ENCODE measurements around the gene CYP24A1. TPM values are rescaled to one million over a fixed set of nuclear protein-coding genes. Genes with fewer than 3 reads are reported as not detected.

CYP24A1 gene
- polyA plus RNA-seq, 3 donors, result not detected

DNA sequence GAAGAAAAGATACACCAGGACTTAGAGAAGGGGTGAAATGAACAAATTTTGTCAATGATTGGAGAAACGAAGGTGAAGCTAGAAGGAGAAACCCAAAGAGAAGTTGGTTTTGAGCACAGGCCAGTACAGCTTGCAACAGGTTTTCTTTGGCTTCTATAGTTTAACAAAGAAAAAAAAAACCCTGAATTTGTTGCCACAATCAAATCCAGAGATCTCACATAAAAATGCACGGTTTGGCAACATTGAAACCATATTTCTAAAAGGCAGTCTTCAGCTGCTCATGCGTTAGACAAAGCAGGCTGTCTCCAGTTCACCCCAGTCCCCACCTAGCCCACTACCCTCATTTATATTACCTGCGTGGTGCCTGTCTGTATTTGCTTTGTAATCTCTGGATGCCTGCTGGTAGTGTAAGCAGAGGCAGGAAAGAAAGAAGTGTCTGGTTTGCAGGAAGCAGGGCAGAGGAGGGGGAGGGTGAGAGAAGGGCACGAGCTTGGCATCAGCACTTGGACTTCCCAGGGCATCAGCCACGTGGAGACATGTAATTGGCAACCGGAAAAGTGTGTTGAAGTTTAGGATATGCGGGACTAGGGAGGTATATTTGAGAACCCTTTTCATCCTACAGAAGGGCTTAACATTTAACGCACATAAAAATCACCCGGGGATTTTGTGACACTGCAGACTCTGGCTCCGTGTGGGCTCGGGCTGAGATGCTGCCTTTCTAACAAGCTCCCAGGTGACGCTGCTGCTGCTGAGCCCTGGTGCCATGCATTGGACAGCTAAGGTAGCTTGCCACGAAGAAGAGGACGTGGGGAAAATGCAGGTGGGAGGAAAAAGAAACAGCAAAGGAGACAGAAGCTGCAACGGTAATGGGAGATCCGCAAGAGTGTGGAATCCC lies 48.5 kb upstream of the CYP24A1 start:
- Histone ChIP-seq H3K9ac (ENCODE audit: insufficient read depth, low read length, poor library complexity, severe bottlenecking) (no peak overlapping the region), H3K27me3 (ENCODE audit: control insufficient read depth in 2 of 2, insufficient read depth in 2 of 2, low read length in 2 of 2) (no peaks in the 10 kb centered on the region), H2AFZ (ENCODE audit: insufficient read depth, low read depth, low read length, poor library complexity, severe bottlenecking) (no peak overlapping the region), H3K27ac (ENCODE audit: low read depth in 1 of 2, low read length in 2 of 2) (no peak overlapping the region), H3K9me3 (replicated peaks in 1 of 2; ENCODE audit: control insufficient read depth in 1 of 2, insufficient read depth in 1 of 2, low read length in 2 of 2) (no peaks in the 10 kb centered on the region), H4K20me1 (ENCODE audit: insufficient read depth, low read length) (no peaks in the 10 kb centered on the region), H3K36me3 (replicated peaks in 1 of 2; ENCODE audit: control insufficient read depth in 1 of 2, insufficient read depth in 2 of 2, low read length in 2 of 2) (peaks cover 7 to 14% of the 10 kb centered on the region in 2 donors), H3K4me3 (replicated peaks in 1 of 3; ENCODE audit: low read depth in 2 of 3, low read length in 3 of 3) (no peak overlapping the region), H3K4me1 (ENCODE audit: control insufficient read depth in 1 of 2, insufficient read depth in 2 of 2, low read length in 2 of 2) (peaks cover 11% of the 10 kb centered on the region in 2 donors), H3K4me2 (replicated peaks; ENCODE audit: extremely low read depth, low read length, poor library complexity, severe bottlenecking) (no peak overlapping the region), H3K79me2 (ENCODE audit: insufficient read depth, low read length) (no peaks in the 10 kb centered on the region)
- Mint-ChIP-seq H3K27me3 (ENCODE audit: low read depth in 3 of 3) (peaks cover 0 to 3% (median 2%) of the 10 kb centered on the region in 3 donors), H3K9me3 (peaks cover 0 to 5% (median under 1%) of the 10 kb centered on the region in 7 donors), H3K36me3 (peaks cover 10 to 19% of the 10 kb centered on the region in 2 donors), H3K4me1 (peaks cover 17% of the 10 kb centered on the region), H3K27ac (peak overlapping the region in 1 of 7 donors; percentile 52), H3K4me3 (no peak overlapping the region)
- DNase-seq, result no peak
- TF ChIP-seq, protein P1, sequence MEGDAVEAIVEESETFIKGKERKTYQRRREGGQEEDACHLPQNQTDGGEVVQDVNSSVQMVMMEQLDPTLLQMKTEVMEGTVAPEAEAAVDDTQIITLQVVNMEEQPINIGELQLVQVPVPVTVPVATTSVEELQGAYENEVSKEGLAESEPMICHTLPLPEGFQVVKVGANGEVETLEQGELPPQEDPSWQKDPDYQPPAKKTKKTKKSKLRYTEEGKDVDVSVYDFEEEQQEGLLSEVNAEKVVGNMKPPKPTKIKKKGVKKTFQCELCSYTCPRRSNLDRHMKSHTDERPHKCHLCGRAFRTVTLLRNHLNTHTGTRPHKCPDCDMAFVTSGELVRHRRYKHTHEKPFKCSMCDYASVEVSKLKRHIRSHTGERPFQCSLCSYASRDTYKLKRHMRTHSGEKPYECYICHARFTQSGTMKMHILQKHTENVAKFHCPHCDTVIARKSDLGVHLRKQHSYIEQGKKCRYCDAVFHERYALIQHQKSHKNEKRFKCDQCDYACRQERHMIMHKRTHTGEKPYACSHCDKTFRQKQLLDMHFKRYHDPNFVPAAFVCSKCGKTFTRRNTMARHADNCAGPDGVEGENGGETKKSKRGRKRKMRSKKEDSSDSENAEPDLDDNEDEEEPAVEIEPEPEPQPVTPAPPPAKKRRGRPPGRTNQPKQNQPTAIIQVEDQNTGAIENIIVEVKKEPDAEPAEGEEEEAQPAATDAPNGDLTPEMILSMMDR (IDR thresholded peaks at IDR 0.05), result no peak
- intact Hi-C loops (cut with micrococcal nuclease), result loop anchor here in 1 of 2 donors (10.0 kb wide), 1 partner anchor 423 kb away; no protein-coding TSS in a partner anchor
- WGBS (ENCODE audit: insufficient coverage), result 74% methylated on average over 9 of the region's 17 CpGs

DNA sequence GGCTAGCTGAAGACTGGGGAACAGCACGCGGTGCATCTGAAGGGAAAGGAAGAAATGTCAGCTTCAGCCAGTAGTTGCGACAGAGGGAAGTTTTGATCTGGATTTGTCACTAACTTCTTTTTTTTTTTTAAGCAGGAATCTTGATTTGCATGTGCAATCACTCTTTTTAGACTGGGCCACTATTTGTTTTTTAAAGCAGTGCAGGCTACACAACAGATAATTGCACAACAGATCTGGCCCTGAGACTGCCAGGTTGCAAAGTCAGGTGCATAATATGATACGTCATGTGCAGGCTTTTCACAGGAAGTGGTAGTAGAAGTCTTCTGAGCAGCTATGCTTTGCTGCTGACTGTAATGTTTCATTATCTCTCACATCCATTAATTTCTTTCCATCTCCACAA lies 47.6 kb upstream of the CYP24A1 start:
- no peaks in the 10 kb centered on the region for H3K27me3 ChIP-seq (ENCODE audit: control insufficient read depth in 2 of 2, insufficient read depth in 2 of 2, low read length in 2 of 2)
- H3K4me1 Mint-ChIP-seq, result peaks cover 17% of the 10 kb centered on the region
- TF ChIP-seq, protein P1 (IDR thresholded peaks at IDR 0.05), result no peak
- H3K4me3 Mint-ChIP-seq, result no peak overlapping the region
- H3K27ac Mint-ChIP-seq, result peak overlapping the region in 2 of 7 donors; percentile 52
- no peak overlapping the region for H3K4me3 ChIP-seq (replicated peaks in 1 of 3; ENCODE audit: low read depth in 2 of 3, low read length in 3 of 3)
- peaks cover 0 to 3% (median 2%) of the 10 kb centered on the region in 3 donors for H3K27me3 Mint-ChIP-seq (ENCODE audit: low read depth in 3 of 3)
- H3K36me3 ChIP-seq (replicated peaks in 1 of 2; ENCODE audit: control insufficient read depth in 1 of 2, insufficient read depth in 2 of 2, low read length in 2 of 2), result peaks cover 14 to 20% of the 10 kb centered on the region in 2 donors
- no peak overlapping the region for H3K9ac ChIP-seq (ENCODE audit: insufficient read depth, low read length, poor library complexity, severe bottlenecking)
- WGBS (ENCODE audit: insufficient coverage), result 0% methylated on average over 3 of the region's 4 CpGs
- H3K4me1 ChIP-seq (ENCODE audit: control insufficient read depth in 1 of 2, insufficient read depth in 2 of 2, low read length in 2 of 2), result peaks cover 11% of the 10 kb centered on the region in 2 donors
- peak in 2 of 3 donors; percentile 8 to 32 for DNase-seq
- no peak overlapping the region for H3K4me2 ChIP-seq (replicated peaks; ENCODE audit: extremely low read depth, low read length, poor library complexity, severe bottlenecking)
- peaks cover 16 to 27% of the 10 kb centered on the region in 2 donors for H3K36me3 Mint-ChIP-seq
- H3K9me3 ChIP-seq (replicated peaks in 1 of 2; ENCODE audit: control insufficient read depth in 1 of 2, insufficient read depth in 1 of 2, low read length in 2 of 2), result no peaks in the 10 kb centered on the region
- no peaks in the 10 kb centered on the region for H4K20me1 ChIP-seq (ENCODE audit: insufficient read depth, low read length)
- peaks cover 0 to 2% (median 0%) of the 10 kb centered on the region in 7 donors for H3K9me3 Mint-ChIP-seq
- intact Hi-C loops (cut with micrococcal nuclease), result loop anchor here in 1 of 2 donors (10.0 kb wide), 1 partner anchor 423 kb away; no protein-coding TSS in a partner anchor
- no peak overlapping the region for H3K27ac ChIP-seq (ENCODE audit: low read depth in 1 of 2, low read length in 2 of 2)
- H2AFZ ChIP-seq (ENCODE audit: insufficient read depth, low read depth, low read length, poor library complexity, severe bottlenecking), result no peak overlapping the region
- no peaks in the 10 kb centered on the region for H3K79me2 ChIP-seq (ENCODE audit: insufficient read depth, low read length)

Data from CD14-positive monocyte (primary cell).